Stimulated activated CD4-positive, alpha-beta T cell treated with anti-CD3 and anti-CD28 coated beads, Interleukin-1b, Interleukin-23, amount 100 ng/mL, for 24 hours (primary cell): ENCODE results near the gene SMAD3.
"Not testable (repeated sequence)": the region's sequence is repeated elsewhere in the genome, so short reads cannot be mapped to it uniquely, and the experiment has no call there.

Experiments used
- DNase-seq, 4 experiments: peaks; one replicate each; pipeline ENCODE4 v3.0.0-alpha.2; 2020; ENCODE audit warnings: low read depth in 4 of 4, low spot score in 1 of 4

The SMAD3 gene

GRCh38 chr15:67065531-67066005 is at the start of gene SMAD3:
Gene SMAD3, plus strand, starts transcription at chr15:67065602. Its CDS starts 553 bp downstream, at chr15:67066155.
- DNase-seq: peak in 2 of 4 experiments; percentile 57 to 70

- DNase-seq: no peak
These were observed 48.1 kb upstream of the SMAD3 start for GRCh38 chr15:67017311-67017710.

- DNase-seq: no peak
These were observed 47.4 kb upstream of the SMAD3 start for GRCh38 chr15:67018026-67018425.

GRCh38 chr15:67018441-67018840 is 47.0 kb upstream of the SMAD3 start:
- no peak for DNase-seq

GRCh38 chr15:67019069-67019468 is 46.3 kb upstream of the SMAD3 start:
- DNase-seq: no peak

- no peak for DNase-seq
These were observed 45.4 kb upstream of the SMAD3 start for GRCh38 chr15:67019884-67020520.

- DNase-seq: not testable (repeated sequence)
These were observed 44.7 kb upstream of the SMAD3 start for GRCh38 chr15:67020668-67021067.

GRCh38 chr15:67021455-67021854 is 43.9 kb upstream of the SMAD3 start:
- no peak for DNase-seq

- no peak for DNase-seq
These were observed 42.8 kb upstream of the SMAD3 start for GRCh38 chr15:67022587-67023105.

- no peak for DNase-seq
These were observed 41.7 kb upstream of the SMAD3 start for GRCh38 chr15:67023517-67024313.

GRCh38 chr15:67024314-67024997 is 40.9 kb upstream of the SMAD3 start:
- peak in 2 of 4 experiments; percentile 23 to 34 for DNase-seq

- no peak for DNase-seq
These were observed 40.4 kb upstream of the SMAD3 start for GRCh38 chr15:67024998-67025368.

- DNase-seq: no peak
These were observed 39.4 kb upstream of the SMAD3 start for GRCh38 chr15:67025719-67026609.

- DNase-seq: no peak
These were observed 38.8 kb upstream of the SMAD3 start for GRCh38 chr15:67026610-67026967.

- not testable (repeated sequence) for DNase-seq
These were observed 37.0 kb upstream of the SMAD3 start for GRCh38 chr15:67028440-67028839.

GRCh38 chr15:67030036-67030762 is 35.2 kb upstream of the SMAD3 start:
- no peak for DNase-seq

GRCh38 chr15:67031331-67031730 is 34.1 kb upstream of the SMAD3 start:
- no peak for DNase-seq

GRCh38 chr15:67032608-67033007 is 32.8 kb upstream of the SMAD3 start:
- no peak for DNase-seq

GRCh38 chr15:67033012-67033411 is 32.4 kb upstream of the SMAD3 start:
- DNase-seq: no peak

- DNase-seq: peak in 1 of 4 experiments; percentile 16
These were observed 31.8 kb upstream of the SMAD3 start for GRCh38 chr15:67033571-67034044.
